GM21423 (cell line): ENCODE measurements around the gene RNF223.
"Not testable (repeated sequence)": the region's sequence is repeated elsewhere in the genome, so short reads cannot be mapped to it uniquely, and the experiment has no call there.

Experiments
- ATAC-seq: cut with Tn5 transposase; IDR thresholded peaks from one replicate; pipeline ENCODE4 v1.9.1; 2021; ENCODE audit warnings: mild to moderate bottlenecking, moderate library complexity; ENCODE audit not compliant: unreplicated experiment

RNF223 gene

DNA sequence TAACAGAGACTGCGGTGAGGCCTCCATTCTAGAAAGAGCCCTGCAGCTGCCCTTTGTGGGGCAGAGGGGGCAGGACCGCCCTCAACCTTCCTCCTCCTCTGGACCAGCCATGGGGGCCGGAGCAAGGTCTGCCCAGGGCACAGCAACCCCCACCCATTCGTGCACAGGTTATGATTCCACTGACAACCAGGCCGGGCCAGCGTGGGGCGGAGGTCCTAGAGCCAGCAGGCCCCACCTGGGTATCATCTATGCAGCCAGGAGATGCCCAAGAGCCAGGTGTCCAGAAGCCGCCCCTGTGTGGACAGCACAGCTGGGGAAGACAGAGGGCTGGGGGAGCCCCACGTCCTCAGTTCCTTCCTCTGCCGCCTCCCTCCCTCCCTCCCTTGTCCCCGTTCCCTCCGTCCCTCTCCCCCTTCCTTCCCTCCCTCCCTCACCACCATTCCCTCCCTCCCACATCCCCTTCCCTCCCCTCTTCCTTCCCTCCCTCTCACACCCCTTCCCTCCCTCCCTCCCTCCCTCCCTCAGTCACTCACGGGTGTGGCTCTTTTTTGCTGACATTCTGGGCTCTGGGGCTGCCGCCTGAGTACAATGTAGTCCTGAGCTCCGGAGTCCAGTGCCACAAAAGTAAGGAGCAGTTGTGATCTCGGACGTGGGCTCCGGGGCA is 12.3 kb downstream of the RNF223 start:
- ATAC-seq = no peak

DNA sequence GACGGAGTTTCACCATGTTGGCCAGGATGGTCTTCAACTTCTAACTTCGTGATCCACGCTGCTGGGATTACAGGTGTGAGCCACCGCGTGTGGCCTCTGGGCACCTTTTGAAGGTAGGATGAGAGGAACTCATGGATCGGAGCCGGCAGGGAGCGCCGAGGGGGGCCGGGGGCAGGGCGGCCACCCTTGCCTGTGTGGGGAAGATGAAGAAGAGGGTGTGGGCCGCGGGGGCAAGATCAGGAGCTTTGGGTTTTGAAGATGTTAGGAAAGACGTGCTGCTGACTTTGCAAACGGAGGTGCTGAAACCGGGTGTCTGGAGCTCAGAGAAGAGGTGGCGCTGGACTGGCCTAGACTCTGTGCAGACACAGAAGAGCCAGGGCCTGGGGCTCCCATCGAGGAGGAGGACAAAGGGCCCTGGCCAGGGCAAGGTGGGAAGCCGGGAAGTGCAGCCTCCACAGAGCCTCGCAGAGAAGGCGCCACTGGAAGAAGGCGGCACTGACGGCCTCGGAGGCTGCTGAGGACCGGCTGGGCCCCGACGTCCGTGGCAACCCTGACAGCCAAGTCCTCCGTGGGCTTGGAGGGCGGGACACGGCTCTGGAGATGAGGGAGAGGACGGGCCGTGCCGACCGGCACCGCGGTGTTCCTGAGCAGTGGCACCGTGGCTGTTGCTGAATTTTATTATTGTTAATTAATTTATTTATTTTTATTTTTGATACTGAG is 13.7 kb downstream of the RNF223 start:
- no peak for ATAC-seq

DNA sequence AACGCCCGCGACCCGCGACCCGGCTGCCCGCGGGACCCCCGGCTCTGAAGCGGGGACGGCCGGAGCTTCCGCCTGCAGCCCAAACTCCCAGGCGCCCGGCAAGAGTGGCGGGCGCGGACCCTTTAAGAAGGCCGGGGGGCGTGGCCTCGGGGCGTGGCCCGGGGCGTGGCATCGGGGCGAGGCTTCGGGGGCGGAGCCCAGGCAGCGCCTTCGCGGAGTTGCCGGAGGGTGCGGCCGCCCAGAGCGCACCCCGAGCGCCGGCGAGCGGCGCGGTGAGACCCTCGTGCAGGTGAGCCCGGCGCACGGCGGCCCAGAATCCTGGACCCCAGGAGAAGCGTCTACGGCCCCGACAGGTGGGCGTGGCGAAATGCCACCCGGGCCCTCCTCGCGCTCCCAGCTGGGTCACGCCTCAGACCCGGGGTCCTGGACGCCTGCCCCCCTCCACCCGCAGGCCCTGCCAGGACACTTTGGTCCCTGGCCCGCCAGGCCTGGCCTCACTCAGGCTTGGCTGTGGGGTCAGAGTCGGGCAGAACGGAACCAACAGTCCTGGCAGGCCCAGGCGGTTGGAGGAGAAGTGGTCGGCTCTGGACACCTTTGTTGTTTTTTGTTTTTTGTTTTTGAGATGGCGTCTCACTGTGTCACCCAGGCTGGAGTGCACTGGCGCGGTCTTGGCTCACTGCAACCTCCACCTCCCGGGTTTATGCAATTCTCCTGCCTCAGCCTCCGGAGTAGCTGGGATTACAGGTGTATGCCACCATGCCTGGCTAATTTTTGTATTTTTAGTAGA is 14.4 kb downstream of the RNF223 start:
- peak; percentile 62 for ATAC-seq

DNA sequence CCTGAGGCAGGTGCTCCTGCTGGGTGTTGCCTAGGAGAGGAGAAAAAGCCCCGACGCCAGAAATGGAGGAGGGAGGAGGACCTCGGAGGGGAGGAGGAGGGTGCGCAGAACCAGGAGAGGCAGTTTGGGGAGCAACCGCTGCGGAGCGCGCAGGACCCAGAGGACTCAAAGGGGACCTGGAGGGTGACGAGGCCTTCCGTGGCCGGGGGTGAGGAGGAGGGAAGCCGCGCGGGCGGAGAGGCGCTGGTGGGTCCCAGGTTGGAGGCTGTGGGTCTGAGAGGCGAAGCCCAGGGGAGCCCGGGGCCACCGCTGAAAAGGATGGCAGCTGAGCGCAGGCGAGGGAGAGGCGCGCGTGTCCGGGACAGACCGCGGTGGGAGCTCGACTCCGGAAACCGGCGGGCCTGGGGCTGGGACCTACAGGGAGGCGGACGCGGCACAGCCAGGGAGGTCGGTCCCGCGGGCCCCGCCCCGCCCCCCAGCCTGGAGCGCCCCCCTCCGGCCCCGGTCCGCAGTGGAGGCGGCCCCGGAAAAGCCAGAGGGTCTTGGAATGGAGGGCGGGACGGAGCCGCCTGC is 15.1 kb downstream of the RNF223 start:
- peak; percentile 33 for ATAC-seq

DNA sequence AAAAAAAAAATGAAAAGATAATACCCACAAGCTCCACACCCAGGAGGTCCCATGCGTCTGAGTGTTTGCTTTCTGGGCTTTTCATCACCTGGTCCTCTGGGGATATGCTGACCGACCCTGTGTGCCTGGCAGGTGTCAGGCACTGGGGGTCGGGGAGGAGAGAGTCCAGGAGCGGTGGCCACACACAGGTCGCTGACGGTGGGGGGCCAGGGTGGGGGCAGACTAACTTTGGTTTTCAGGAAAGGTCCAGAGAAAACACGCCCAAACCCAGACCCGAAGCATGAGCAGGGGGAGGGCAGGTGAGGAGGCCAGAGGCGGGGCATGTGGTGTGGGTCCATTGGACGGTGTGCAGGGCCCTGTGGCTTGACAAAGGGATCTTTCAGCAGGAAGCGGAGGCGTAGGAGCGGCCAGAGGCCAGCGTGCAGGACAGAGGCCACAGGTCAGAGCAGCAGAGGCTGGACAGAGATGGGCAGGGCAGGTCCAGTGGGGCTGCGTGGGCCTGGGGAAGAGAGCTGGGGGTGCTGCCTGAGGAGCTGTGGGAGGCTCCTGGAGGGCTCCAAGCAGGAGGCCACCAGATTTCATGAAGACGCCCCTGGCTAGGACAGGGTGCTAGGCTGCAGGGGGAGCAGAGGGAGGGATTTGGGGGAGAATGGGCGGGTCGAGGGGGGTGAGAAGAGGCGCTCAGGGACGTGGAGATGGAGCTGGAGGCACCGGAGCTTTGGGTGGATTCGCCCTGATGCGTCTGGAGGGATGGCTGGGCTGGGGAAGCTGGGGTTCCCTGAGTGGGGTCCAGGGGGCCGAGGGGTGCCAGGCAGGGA is 15.8 kb downstream of the RNF223 start:
- ATAC-seq = no peak

DNA sequence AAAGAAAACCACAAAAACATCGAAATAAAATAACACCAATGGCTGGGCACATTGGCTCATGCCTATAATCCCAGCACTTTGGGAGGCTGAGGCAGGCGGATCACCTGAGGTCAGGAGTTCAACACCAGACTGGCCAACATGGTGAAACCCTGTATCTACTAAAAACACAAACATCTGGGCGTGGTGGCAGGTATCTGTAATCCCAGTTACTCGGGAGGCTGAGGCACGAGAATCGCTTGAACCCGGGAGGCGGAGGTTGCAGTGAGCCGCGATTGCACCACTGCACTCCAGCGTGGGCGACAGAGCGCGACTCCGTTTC is 16.4 kb downstream of the RNF223 start:
- ATAC-seq = not testable (repeated sequence)

DNA sequence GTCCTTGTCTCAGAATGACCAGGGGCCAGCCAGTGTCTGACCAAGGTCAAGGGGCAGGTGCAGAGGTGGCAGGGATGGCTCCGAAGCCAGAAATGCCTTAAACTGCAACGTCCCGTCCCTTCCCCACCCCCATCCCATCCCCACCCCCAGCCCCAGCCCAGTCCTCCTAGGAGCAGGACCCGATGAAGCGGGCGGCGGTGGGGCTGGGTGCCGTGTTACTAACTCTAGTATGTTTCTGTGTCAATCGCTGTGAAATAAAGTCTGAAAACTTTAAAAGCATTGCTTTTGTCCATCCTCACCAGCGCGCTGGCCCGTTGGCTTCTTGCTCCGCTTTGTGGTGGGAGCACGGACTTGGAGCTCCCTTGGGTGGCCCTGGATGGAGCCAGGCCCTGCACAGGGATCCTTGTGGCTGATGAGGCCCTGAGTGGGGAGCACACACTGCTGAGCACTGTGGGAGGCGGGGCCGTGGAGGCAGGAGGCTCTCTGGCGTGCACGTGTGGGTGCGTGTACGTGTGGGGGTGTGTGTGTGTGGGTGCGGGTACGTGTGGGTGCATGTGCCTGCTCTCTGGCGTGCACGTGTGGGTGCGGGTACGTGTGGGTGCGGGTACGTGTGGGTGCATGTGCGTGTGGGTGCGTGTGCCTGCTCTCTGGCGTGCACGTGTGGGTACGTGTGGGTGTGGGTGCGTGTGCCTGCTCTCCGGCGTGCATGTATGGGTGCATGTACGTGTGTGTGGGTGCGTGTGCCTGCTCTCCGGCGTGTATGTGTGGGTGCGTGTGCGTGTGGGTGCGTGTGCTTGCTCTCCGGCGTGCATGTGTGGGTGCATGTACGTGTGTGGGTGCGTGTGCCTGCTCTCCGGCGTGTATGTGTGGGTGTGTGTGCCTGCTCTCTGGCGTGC is 18.0 kb downstream of the RNF223 start:
- no peak for ATAC-seq

DNA sequence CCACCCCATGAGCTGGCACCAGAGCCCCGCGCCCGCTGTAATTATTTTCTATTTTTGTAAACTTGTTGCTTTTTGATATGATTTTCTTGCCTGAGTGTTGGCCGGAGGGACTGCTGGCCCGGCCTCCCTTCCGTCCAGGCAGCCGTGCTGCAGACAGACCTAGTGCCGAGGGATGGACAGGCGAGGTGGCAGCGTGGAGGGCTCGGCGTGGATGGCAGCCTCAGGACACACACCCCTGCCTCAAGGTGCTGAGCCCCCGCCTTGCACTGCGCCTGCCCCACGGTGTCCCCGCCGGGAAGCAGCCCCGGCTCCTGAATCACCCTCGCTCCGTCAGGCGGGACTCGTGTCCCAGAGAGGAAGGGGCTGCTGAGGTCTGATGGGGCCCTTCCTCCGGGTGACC is 19.1 kb downstream of the RNF223 start:
- ATAC-seq = no peak

DNA sequence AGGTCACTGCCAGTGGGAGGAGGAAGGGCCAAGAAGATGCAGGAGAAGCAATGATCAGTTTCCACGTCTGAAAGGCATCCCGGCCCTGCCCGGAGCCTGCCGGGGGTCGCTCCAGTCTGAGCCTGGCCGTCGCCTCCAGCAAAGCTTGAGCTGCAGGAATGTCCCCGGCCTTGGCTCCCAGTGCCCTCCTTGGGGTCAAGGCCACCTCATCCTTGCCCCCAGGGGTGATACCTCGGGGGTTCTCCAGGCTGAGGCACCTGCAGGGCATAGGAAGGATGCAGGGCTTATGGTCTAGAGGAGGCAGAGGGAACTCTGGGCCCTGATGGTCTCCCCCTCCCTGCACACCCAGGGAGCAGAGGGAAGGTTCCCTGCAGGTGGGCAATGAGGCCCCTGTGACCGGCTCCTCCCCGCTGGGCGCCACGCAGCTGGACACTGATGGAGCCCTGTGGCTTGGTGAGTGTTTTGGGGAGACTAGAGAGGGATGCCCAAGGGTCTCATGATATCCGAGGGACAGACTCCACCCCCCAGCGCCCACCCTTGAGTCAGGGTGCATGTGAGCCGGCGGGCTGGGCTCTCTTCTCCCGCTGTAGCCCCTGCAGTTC is 19.9 kb downstream of the RNF223 start:
- no peak for ATAC-seq

DNA sequence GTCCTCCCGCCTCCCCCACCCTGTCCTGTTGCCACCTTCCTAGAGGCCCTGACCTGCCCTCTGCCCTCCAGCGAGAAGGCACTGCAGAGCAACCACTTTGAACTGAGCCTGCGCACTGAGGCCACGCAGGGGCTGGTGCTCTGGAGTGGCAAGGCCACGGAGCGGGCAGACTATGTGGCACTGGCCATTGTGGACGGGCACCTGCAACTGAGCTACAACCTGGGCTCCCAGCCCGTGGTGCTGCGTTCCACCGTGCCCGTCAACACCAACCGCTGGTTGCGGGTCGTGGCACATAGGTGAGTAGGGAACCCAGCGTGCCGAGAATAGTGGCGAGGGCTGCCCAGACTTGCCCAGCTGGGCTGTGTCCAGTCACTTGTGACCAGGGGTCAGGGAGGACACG is 20.4 kb downstream of the RNF223 start:
- ATAC-seq = no peak

DNA sequence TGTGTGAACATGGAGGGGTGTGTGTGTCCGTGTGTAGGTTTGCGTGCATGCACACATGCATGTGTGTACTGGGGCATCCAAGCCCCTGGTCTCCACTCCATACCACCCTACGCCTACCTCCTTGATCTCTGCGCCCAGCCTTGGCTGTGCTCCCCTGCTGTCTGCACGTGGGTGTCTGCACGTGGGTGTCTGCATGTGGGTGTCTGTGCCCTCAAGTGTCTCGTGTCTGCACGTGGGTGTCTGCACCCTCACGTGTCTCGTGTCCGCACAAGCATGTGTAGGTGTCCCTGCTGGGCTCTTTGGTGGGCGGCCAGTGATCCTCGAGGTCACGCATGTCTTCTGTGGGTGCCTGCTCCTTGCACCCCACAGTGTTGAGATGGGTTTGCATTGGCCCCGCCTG is 21.1 kb downstream of the RNF223 start:
- ATAC-seq = no peak

DNA sequence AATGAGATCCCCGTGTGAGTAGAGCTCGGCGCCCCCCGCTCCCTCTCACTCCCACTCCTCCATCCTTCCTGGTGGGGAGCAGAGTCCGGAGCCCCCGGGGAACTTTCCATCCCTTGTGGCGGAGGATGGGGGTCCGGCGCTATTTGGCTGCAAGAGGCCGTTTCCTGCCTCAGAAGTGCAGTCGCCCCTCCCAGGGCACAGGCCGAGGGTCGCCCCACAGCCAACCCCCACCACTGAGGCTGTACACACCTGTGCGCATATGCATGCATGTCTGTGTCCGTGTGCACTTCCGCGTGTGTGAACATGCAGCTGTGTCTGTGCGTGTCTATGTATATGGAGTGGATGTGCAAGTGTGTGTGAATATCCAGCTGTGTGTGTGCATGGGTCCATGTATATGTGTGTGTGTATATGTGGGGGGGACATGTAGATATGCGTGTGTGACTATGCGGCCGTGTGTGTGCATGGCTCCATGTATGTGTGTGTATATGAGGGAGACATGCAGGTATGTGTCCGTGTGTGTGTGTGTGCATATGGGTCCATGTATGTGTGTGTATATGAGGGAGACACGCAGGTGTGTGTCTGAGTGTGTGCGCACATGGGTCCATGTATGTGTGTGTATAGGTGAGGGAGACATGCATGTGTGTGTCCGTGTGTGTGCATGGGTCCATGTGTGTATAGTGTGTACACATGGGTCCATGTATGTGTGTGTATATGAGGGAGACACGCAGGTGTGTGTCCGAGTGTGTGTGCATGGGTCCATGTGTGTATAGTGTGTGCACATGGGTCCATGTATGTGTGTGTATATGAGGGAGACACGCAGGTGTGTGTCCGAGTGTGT is 21.9 kb downstream of the RNF223 start:
- no peak for ATAC-seq

DNA sequence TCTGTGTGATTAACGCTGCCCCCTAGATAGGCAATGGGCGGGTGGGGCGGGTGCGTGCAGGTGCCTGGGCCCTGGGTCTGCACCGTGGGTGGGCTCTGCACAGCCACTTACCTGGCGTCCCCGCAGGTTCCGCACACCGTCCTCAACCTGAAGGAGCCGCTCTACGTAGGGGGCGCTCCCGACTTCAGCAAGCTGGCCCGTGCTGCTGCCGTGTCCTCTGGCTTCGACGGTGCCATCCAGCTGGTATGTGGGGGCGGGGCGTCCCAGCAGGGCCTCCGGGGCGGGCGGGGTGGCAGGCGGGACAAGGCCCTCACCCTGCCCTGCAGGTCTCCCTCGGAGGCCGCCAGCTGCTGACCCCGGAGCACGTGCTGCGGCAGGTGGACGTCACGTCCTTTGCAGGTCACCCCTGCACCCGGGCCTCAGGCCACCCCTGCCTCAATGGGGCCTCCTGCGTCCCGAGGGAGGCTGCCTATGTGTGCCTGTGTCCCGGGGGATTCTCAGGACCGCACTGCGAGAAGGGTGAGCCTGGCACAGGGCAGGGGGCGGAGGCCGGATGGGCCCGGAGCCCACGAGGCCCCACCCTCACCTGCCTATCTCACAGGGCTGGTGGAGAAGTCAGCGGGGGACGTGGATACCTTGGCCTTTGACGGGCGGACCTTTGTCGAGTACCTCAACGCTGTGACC is 22.8 kb downstream of the RNF223 start:
- no peak for ATAC-seq

DNA sequence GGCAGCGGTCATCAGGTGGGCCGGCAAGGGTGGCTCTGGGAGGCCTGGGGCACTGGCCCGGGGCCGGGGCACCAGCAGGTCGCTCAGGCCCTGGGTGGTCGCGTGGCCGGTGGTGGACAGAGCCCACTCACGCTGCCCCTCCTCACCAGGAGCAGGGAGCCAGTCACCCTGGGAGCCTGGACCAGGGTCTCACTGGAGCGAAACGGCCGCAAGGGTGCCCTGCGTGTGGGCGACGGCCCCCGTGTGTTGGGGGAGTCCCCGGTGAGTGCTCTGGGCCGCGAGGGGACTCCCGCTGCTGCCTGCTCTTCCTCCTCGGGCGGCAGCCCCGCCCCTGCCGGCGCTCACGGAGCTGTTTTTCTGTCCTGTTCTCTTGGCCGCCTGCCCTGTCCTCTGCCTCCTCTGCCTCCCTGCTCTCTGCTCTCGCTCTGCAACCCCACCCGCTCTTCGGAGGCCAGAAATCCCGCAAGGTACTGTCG is 23.5 kb downstream of the RNF223 start:
- ATAC-seq = no peak

DNA sequence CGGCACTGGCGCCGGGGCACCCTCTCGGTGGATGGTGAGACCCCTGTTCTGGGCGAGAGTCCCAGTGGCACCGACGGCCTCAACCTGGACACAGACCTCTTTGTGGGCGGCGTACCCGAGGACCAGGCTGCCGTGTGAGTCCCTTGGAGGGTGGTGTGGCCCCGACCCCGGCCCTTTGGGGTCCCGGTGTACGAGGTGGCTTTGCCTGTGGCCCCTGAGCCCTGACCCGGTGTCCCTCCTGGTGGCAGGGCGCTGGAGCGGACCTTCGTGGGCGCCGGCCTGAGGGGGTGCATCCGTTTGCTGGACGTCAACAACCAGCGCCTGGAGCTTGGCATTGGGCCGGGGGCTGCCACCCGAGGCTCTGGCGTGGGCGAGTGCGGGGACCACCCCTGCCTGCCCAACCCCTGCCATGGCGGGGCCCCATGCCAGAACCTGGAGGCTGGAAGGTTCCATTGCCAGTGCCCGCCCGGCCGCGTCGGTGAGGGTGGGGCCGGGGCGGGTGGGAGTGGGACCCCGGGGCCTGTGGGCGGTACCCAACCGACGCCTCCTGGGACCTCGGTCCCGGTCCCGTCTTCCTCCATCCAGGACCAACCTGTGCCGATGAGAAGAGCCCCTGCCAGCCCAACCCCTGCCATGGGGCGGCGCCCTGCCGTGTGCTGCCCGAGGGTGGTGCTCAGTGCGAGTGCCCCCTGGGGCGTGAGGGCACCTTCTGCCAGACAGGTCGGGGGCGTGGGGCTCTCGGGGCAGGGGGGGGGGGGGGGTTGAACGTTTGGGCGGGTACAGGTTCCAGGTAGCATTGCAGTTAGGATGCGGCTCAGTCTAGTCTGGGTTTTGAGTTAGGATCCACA is 24.6 kb downstream of the RNF223 start:
- no peak for ATAC-seq

DNA sequence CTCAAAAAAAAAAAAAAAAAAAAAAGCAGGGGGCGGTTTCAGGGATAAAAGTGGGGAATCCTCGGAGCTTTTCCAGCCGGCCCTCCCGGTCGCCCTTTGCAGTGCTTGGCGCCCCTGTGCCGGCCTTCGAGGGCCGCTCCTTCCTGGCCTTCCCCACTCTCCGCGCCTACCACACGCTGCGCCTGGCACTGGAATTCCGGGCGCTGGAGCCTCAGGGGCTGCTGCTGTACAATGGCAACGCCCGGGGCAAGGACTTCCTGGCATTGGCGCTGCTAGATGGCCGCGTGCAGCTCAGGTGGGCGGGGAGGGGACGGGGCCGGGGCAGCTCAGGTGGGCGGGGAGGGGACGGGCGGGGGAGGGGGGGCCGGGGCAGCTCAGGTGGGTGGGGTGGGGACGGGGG is 25.3 kb downstream of the RNF223 start:
- ATAC-seq = no peak

DNA sequence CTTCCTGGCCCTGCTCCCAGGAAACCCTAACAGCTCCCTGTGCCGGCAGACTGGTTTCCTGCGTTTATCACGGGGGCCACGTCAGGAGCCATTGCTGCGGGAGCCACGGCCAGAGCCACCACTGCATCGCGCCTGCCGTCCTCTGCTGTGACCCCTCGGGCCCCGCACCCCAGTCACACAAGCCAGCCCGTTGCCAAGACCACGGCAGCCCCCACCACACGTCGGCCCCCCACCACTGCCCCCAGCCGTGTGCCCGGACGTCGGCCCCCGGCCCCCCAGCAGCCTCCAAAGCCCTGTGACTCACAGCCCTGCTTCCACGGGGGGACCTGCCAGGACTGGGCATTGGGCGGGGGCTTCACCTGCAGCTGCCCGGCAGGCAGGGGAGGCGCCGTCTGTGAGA is 26.1 kb downstream of the RNF223 start:
- ATAC-seq = no peak
